ENCODE measurements around the gene TANGO6.

Gene TANGO6

GRCh38 chr16:68843482-68844210 lies at the start of gene TANGO6:
TANGO6 (plus strand) TSS chr16:68843531; CDS start chr16:68843618, 87 bp downstream.
- POLR2A ChIA-PET, result interaction anchor here (0.5 to 2.7 kb wide), 10 partner anchors 10 to 448 kb away, joined by 3 to 11 read pairs (median 3); no protein-coding TSS in a partner anchor
- CTCF ChIA-PET, result interaction anchor here (0.6 to 1.7 kb wide), 2 partner anchors 10 to 253 kb away, joined by 3 to 7 read pairs; no protein-coding TSS in a partner anchor
- peak; percentile 88 for DNase-seq (ENCODE audit: extremely low spot score)
- no peak for TF ChIP-seq ARNT (IDR thresholded peaks at IDR 0.05)
- TF ChIP-seq ZNF384 (IDR thresholded peaks at IDR 0.05), result peak; percentile 91
- TF ChIP-seq, protein P1, sequence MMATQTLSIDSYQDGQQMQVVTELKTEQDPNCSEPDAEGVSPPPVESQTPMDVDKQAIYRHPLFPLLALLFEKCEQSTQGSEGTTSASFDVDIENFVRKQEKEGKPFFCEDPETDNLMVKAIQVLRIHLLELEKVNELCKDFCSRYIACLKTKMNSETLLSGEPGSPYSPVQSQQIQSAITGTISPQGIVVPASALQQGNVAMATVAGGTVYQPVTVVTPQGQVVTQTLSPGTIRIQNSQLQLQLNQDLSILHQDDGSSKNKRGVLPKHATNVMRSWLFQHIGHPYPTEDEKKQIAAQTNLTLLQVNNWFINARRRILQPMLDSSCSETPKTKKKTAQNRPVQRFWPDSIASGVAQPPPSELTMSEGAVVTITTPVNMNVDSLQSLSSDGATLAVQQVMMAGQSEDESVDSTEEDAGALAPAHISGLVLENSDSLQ (IDR thresholded peaks at IDR 0.05), result no peak
- no peak for TF ChIP-seq BHLHE40 (IDR thresholded peaks at IDR 0.05; ENCODE audit: borderline replicate concordance)
- TF ChIP-seq FOXA1 (IDR thresholded peaks at IDR 0.05), result no peak
- TF ChIP-seq SUZ12 (IDR thresholded peaks at IDR 0.05), result no peak
- peak; percentile 70 for TF ChIP-seq ELF4 (IDR thresholded peaks at IDR 0.05)
- TF ChIP-seq FOXK2 (IDR thresholded peaks at IDR 0.05), result no peak
- TF ChIP-seq HDGF (IDR thresholded peaks at IDR 0.05; ENCODE audit: borderline replicate concordance), result no peak
- no peak for TF ChIP-seq FOXM1 (IDR thresholded peaks at IDR 0.05; ENCODE audit: borderline replicate concordance)
- peak; percentile 34 for TF ChIP-seq L3MBTL2 (conservative IDR thresholded peaks at IDR 0.05)
- TF ChIP-seq LEF1 (IDR thresholded peaks at IDR 0.05; ENCODE audit: borderline replicate concordance), result no peak; the same call in 1 of the 2 replicates
- TF ChIP-seq SP1 (IDR thresholded peaks at IDR 0.05), result no peak; the same call in 1 of the 2 replicates
- TF ChIP-seq TARDBP (IDR thresholded peaks at IDR 0.05), result no peak
- TF ChIP-seq NFRKB (IDR thresholded peaks at IDR 0.05), result peak; percentile 52
- no peak for TF ChIP-seq CTBP1 (IDR thresholded peaks at IDR 0.05; ENCODE audit: borderline replicate concordance)

DNA sequence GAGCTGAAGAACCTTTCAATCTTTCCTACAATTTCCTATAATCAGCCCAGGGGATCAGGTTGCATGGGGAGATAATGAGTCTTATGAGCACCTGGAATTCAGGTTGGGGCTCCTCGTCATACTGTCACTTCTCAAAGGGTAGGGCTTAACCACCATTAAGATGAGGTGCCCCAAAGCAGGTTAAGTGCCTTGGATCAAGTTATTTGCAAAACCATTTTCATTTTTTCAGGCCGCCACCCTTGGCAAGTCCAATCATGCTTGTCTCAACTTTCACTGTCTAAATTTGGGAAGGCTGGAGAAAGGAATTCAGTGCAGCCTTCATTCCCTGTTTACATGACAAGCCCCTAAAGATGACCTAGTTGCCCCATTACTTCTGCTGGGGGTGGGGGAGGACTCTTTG lies 44.9 kb upstream of the TANGO6 start:
- DNase-seq (ENCODE audit: extremely low spot score), result no peak
- TF ChIP-seq FOXA1 (IDR thresholded peaks at IDR 0.05) (no peak), ELF4 (IDR thresholded peaks at IDR 0.05) (no peak), TARDBP (IDR thresholded peaks at IDR 0.05) (no peak), NFRKB (IDR thresholded peaks at IDR 0.05) (no peak), HDGF (IDR thresholded peaks at IDR 0.05; ENCODE audit: borderline replicate concordance) (no peak), BHLHE40 (IDR thresholded peaks at IDR 0.05; ENCODE audit: borderline replicate concordance) (no peak), SP1 (IDR thresholded peaks at IDR 0.05) (no peak), L3MBTL2 (conservative IDR thresholded peaks at IDR 0.05) (no peak), LEF1 (IDR thresholded peaks at IDR 0.05; ENCODE audit: borderline replicate concordance) (no peak), SUZ12 (IDR thresholded peaks at IDR 0.05) (no peak), FOXM1 (IDR thresholded peaks at IDR 0.05; ENCODE audit: borderline replicate concordance) (no peak), FOXK2 (IDR thresholded peaks at IDR 0.05) (no peak), ARNT (IDR thresholded peaks at IDR 0.05) (no peak), CTBP1 (IDR thresholded peaks at IDR 0.05; ENCODE audit: borderline replicate concordance) (no peak), ZNF384 (IDR thresholded peaks at IDR 0.05) (no peak)
- TF ChIP-seq, protein P1 (IDR thresholded peaks at IDR 0.05), result no peak
- ChIA-PET CTCF (no interaction called here), POLR2A (no interaction called here)

DNA sequence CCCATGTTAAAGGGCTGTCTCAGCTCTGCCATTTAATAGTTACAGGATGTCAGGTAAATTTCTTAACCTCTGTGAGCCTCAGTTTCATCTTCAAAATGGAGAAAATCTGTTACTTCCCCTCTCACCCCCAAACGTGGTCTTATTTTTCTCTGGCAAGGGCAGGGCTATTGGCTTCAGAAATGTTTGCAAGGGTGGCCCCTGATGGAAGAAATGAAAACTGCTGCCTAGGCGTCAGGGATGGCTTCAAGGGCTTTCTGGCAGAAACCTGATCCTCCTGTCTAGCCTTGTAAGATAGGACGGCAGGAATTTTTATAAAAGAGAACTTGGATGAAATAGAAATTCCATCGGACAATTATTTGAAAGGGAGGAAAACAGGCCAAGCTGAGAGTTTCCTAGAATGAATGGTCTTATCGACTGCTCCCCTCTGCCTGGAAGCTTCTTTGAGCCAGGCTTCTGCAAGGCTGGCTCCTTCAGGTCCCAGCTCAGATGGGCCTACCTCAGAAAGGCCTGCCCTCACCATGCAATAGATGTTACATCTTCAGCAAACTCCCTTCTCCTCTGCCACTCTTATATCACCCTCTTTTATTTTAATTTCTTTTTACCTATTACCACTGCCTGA lies 43.0 kb upstream of the TANGO6 start:
- TF ChIP-seq ARNT (IDR thresholded peaks at IDR 0.05), result no peak
- TF ChIP-seq ZNF384 (IDR thresholded peaks at IDR 0.05), result no peak
- no peak for TF ChIP-seq BHLHE40 (IDR thresholded peaks at IDR 0.05; ENCODE audit: borderline replicate concordance)
- TF ChIP-seq ELF4 (IDR thresholded peaks at IDR 0.05), result no peak
- no peak for TF ChIP-seq LEF1 (IDR thresholded peaks at IDR 0.05; ENCODE audit: borderline replicate concordance)
- TF ChIP-seq HDGF (IDR thresholded peaks at IDR 0.05; ENCODE audit: borderline replicate concordance), result no peak
- no peak for TF ChIP-seq FOXK2 (IDR thresholded peaks at IDR 0.05)
- no peak for TF ChIP-seq SUZ12 (IDR thresholded peaks at IDR 0.05)
- TF ChIP-seq FOXA1 (IDR thresholded peaks at IDR 0.05), result no peak
- no peak for TF ChIP-seq L3MBTL2 (conservative IDR thresholded peaks at IDR 0.05)
- no peak for TF ChIP-seq NFRKB (IDR thresholded peaks at IDR 0.05)
- TF ChIP-seq CTBP1 (IDR thresholded peaks at IDR 0.05; ENCODE audit: borderline replicate concordance), result no peak
- TF ChIP-seq TARDBP (IDR thresholded peaks at IDR 0.05), result no peak
- TF ChIP-seq FOXM1 (IDR thresholded peaks at IDR 0.05; ENCODE audit: borderline replicate concordance), result no peak
- TF ChIP-seq SP1 (IDR thresholded peaks at IDR 0.05), result no peak
- TF ChIP-seq, protein P1 (IDR thresholded peaks at IDR 0.05), result no peak
- POLR2A ChIA-PET, result no interaction called here
- CTCF ChIA-PET, result interaction anchor here (0.6 to 0.7 kb wide), 5 partner anchors 7 to 168 kb away, joined by 3 to 5 read pairs (median 3); no protein-coding TSS in a partner anchor
- DNase-seq (ENCODE audit: extremely low spot score), result peak; percentile 80

GRCh38 chr16:68802190-68802589 lies 41.1 kb upstream of the TANGO6 start:
- no peak for DNase-seq (ENCODE audit: extremely low spot score)
- POLR2A ChIA-PET, result no interaction called here
- TF ChIP-seq BHLHE40 (IDR thresholded peaks at IDR 0.05; ENCODE audit: borderline replicate concordance), result no peak
- TF ChIP-seq FOXM1 (IDR thresholded peaks at IDR 0.05; ENCODE audit: borderline replicate concordance), result no peak
- TF ChIP-seq TARDBP (IDR thresholded peaks at IDR 0.05), result no peak
- TF ChIP-seq, protein P1 (IDR thresholded peaks at IDR 0.05), result no peak
- TF ChIP-seq ARNT (IDR thresholded peaks at IDR 0.05), result no peak
- no peak for TF ChIP-seq LEF1 (IDR thresholded peaks at IDR 0.05; ENCODE audit: borderline replicate concordance)
- TF ChIP-seq SP1 (IDR thresholded peaks at IDR 0.05), result no peak
- no peak for TF ChIP-seq SUZ12 (IDR thresholded peaks at IDR 0.05)
- TF ChIP-seq ELF4 (IDR thresholded peaks at IDR 0.05), result no peak
- TF ChIP-seq L3MBTL2 (conservative IDR thresholded peaks at IDR 0.05), result no peak
- no peak for TF ChIP-seq CTBP1 (IDR thresholded peaks at IDR 0.05; ENCODE audit: borderline replicate concordance)
- TF ChIP-seq FOXK2 (IDR thresholded peaks at IDR 0.05), result no peak
- TF ChIP-seq FOXA1 (IDR thresholded peaks at IDR 0.05), result no peak
- no peak for TF ChIP-seq ZNF384 (IDR thresholded peaks at IDR 0.05)
- CTCF ChIA-PET, result no interaction called here
